Tibial artery (tissue), 4 donors: ENCODE data around the gene HPD.

Source experiments
- DNase-seq, 2 donors: peaks; one replicate each; pipeline ENCODE4 v3.0.0-alpha.2; 2019
- H3K27ac ChIP-seq, 2 donors: fragments of 200-600 bp; sonication (generic) in 1 of 2; 1 replicate in 1 of 2; 2 replicates in 1 of 2; pipeline ENCODE4 v1.5.1; 2018 to 2019; ENCODE audit warnings: mild to moderate bottlenecking in 1 of 2
- H3K27me3 ChIP-seq, 2 donors: fragments of 200-600 bp; sonication (generic) in 1 of 2; one replicate each; pipeline versions ENCODE4 v1.5.1 to v1.6.0; 2016 to 2019
- H3K36me3 ChIP-seq, 3 donors: fragments of 200-600 bp; sonication (generic) in 2 of 3; one replicate each; pipeline ENCODE4 v1.5.1; 2016 to 2019; ENCODE audit warnings: mild to moderate bottlenecking in 2 of 3
- H3K4me1 ChIP-seq, 4 donors: fragments of 200-600 bp; sonication (generic) in 2 of 4; 1 replicate in 3 of 4; 2 replicates in 1 of 4; pipeline ENCODE4 v1.5.1; 2016 to 2019
- H3K4me3 ChIP-seq, 2 donors: fragments of 200-600 bp; sonication (generic) in 1 of 2; 1 replicate in 1 of 2; 2 replicates in 1 of 2; pipeline ENCODE4 v1.5.1; 2018 to 2019; ENCODE audit warnings: mild to moderate bottlenecking in 2 of 2
- H3K9me3 ChIP-seq, 3 donors: fragments of 200-600 bp; sonication (generic) in 1 of 3; one replicate each; pipeline ENCODE4 v1.5.1; 2016 to 2019
- intact Hi-C: fragments of 100-400 bp; cut with DNase I; formaldehyde crosslinking; loops from one replicate; pipeline ENCODE4 v1.15.0; 2023; ENCODE audit warnings: low total_unique reads
- TF ChIP-seq, protein P1 (sequence below), 2 experiments: fragments of 200-600 bp in 1 of 2; fragments of 450-650 bp in 1 of 2; IDR thresholded peaks; one replicate each; pipeline ENCODE4 v1.5.1; 2017 to 2019; ENCODE audit warnings: antibody characterized with exemption in 2 of 2, mild to moderate bottlenecking in 1 of 2, moderate library complexity in 1 of 2

The HPD gene

DNA sequence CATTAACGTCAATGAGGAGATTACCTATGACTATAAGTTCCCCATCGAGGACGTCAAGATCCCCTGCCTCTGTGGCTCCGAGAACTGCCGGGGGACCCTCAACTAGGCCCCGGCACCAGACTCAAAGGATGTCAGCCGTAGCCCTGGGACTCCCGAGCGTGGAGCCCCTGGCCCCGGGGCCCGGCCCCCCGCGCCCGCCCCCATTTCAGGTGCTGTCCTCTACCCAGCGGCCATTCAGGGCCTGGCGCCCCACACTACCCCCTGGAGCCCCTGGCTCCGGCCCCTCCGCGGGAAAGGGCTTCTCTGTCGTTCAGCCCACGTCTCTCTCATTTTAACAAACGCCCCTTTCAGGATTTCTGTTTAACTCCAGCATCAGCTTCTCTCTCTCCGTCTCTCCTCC, 28.5 kb downstream of the HPD start:
- H3K27ac ChIP-seq: no peak overlapping the region
- H3K27me3 ChIP-seq: no peaks in the 10 kb centered on the region
- peaks cover 52 to 74% (median 63%) of the 10 kb centered on the region in 3 donors for H3K36me3 ChIP-seq
- peaks cover 0 to 7% (median 3%) of the 10 kb centered on the region in 4 donors for H3K4me1 ChIP-seq
- DNase-seq: no peak
- TF ChIP-seq, protein P1, sequence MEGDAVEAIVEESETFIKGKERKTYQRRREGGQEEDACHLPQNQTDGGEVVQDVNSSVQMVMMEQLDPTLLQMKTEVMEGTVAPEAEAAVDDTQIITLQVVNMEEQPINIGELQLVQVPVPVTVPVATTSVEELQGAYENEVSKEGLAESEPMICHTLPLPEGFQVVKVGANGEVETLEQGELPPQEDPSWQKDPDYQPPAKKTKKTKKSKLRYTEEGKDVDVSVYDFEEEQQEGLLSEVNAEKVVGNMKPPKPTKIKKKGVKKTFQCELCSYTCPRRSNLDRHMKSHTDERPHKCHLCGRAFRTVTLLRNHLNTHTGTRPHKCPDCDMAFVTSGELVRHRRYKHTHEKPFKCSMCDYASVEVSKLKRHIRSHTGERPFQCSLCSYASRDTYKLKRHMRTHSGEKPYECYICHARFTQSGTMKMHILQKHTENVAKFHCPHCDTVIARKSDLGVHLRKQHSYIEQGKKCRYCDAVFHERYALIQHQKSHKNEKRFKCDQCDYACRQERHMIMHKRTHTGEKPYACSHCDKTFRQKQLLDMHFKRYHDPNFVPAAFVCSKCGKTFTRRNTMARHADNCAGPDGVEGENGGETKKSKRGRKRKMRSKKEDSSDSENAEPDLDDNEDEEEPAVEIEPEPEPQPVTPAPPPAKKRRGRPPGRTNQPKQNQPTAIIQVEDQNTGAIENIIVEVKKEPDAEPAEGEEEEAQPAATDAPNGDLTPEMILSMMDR (IDR thresholded peaks at IDR 0.05): no peak
- no peaks in the 10 kb centered on the region for H3K9me3 ChIP-seq
- H3K4me3 ChIP-seq: no peak overlapping the region
- intact Hi-C loops: no loop called here

DNA sequence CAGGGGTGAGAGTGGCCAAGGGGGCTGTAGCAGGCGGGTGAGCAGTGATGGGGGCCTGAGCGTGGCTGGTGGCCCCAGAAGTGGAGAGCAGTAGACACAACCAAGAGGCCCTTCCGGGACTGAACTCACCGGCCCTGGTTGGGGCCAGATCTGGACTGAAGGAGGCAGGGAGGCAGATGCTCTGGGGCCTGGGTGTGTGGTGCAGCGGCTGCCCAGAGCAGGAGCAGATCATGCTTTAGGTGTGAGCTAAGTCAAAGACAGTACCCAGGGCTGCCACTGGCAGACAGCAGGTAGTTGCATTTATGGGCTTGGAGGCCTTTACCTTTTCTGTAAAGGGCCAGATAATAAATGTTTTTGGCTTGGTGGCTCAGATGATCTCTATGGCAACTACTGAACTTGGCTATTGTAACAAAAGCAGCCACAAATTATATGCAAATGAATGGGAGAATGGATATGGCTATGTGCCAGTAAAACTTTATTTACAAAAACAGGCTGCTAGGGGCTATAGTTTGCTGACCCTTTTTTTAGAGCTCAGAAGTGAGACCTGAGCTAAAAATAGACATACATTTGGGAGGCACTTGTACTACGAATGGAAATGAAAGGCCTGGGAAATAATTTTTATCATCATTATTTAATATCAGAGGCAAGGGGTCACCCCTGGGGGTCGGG, 29.3 kb downstream of the HPD start:
- intact Hi-C loops: no loop called here
- no peak overlapping the region for H3K4me3 ChIP-seq
- H3K36me3 ChIP-seq: peaks cover 52 to 81% (median 66%) of the 10 kb centered on the region in 3 donors
- DNase-seq: no peak
- peaks cover 0 to 9% (median 4%) of the 10 kb centered on the region in 4 donors for H3K4me1 ChIP-seq
- H3K9me3 ChIP-seq: no peaks in the 10 kb centered on the region
- H3K27me3 ChIP-seq: no peaks in the 10 kb centered on the region
- TF ChIP-seq, protein P1 (IDR thresholded peaks at IDR 0.05): no peak
- H3K27ac ChIP-seq: no peak overlapping the region

DNA sequence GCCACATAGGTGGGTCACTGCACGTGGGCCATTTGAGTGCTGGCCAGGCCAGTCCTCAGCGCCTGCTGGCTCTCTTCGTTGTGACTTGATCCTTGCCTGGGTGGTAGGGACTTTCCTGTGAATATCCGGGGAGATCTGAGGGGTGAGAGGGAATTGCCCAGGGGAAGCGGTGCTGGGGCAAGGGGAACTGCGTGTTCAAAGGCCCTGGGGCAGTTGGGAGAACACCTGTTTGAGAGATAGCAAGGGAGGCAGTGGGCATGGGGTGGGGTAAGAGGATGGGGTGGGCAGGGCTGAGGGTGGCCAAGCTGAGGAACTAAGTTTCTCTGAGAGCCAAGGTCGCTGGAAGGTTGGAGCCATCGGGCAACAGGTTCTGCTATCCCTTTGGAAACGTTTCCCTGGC, 29.8 kb downstream of the HPD start:
- TF ChIP-seq, protein P1 (IDR thresholded peaks at IDR 0.05): no peak

DNA sequence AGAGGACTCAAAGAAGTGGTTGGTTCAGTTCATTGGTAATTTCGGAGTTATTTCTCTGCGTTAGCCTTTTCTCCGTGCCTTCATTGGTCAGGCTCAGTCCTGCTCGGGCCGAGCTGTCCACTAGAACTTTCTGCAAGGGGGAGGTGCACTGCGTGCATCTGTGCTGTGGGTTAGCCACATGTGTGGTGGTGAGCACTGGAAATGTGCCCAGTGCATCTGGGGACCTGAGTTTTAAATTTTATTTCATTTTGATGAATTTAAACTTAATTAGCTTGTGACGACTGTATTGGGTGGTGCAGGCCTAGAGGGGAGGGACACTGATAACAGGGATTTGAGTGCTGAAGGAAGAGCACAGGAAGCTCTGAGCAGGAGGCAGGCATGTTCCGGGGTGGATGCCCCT, 30.4 kb downstream of the HPD start:
- DNase-seq: no peak
- Histone ChIP-seq H3K9me3 (no peaks in the 10 kb centered on the region), H3K4me1 (peaks cover 0 to 9% (median 4%) of the 10 kb centered on the region in 4 donors), H3K4me3 (no peak overlapping the region), H3K36me3 (peaks cover 58 to 92% (median 77%) of the 10 kb centered on the region in 3 donors), H3K27ac (no peak overlapping the region), H3K27me3 (no peaks in the 10 kb centered on the region)
- intact Hi-C loops: no loop called here
- TF ChIP-seq, protein P1 (IDR thresholded peaks at IDR 0.05): no peak

More for the DNA sequence above, 29.8 kb downstream of the HPD start:
- H3K27ac ChIP-seq: no peak overlapping the region
- no peak overlapping the region for H3K4me3 ChIP-seq
- H3K27me3 ChIP-seq: no peaks in the 10 kb centered on the region
- DNase-seq: no peak
- H3K9me3 ChIP-seq: no peaks in the 10 kb centered on the region
- H3K4me1 ChIP-seq: peaks cover 0 to 9% (median 4%) of the 10 kb centered on the region in 4 donors
- H3K36me3 ChIP-seq: peaks cover 53 to 87% (median 72%) of the 10 kb centered on the region in 3 donors
- intact Hi-C loops: no loop called here

DNA sequence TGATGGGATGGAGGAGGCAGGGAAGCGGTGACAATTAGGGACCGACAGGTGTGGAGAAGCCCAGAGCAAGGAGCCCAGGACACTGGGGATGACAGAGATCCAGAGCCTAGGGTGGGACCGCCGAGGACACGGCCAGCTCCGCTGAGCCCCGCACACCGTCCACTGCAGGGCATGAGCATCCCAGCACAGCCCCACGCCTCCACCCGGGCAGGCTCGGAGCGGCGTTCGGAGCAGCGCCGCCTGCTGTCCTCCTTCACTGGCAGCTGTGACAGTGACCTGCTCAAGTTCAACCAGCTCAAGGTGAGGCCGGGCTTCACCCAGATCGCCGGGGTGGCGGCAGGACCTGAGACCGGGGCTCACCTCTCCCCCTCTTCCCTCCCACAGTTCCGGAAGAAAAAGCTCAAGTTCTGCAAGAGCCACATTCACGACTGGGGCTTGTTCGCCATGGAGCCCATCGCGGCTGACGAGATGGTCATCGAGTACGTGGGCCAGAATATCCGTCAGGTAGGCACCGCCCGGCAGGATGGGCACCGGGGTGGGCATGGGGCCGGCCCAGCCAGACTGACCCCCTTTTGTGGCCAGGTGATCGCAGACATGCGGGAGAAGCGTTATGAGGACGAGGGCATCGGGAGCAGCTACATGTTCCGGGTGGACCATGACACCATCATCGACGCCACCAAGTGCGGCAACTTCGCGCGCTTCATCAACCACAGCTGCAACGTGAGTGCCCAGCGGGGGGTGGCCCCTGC, 31.1 kb downstream of the HPD start:
- Histone ChIP-seq H3K27ac (no peak overlapping the region), H3K4me3 (no peak overlapping the region), H3K9me3 (no peaks in the 10 kb centered on the region), H3K4me1 (peaks cover 0 to 9% (median 4%) of the 10 kb centered on the region in 4 donors), H3K27me3 (no peaks in the 10 kb centered on the region), H3K36me3 (peaks cover 66 to 98% (median 85%) of the 10 kb centered on the region in 3 donors)
- DNase-seq: no peak
- intact Hi-C loops: no loop called here
- TF ChIP-seq, protein P1 (IDR thresholded peaks at IDR 0.05): no peak
